GM12892 (cell line): ENCODE data around the gene IGDCC3.

Experiments used
- POLR2A ChIP-seq: IDR thresholded peaks from 2 replicates; pipeline ENCODE4 v1.6.1; 2011; ENCODE audit warnings: low read depth, low read length, control low read depth
- POLR2AphosphoS5 ChIP-seq: IDR thresholded peaks from 2 replicates; pipeline ENCODE4 v1.6.1; 2011; ENCODE audit warnings: low read depth, low read length, control low read depth
- TAF1 ChIP-seq: IDR thresholded peaks from 2 replicates; pipeline ENCODE4 v1.6.1; 2011; ENCODE audit warnings: low read depth, mild to moderate bottlenecking, control low read depth, low read length, borderline replicate concordance

- no peak for TF ChIP-seq POLR2A
- no peak for TF ChIP-seq POLR2AphosphoS5
- TF ChIP-seq TAF1 = no peak
Observed at GRCh38 chr15:65375871-65376607, 1.8 kb downstream of the IGDCC3 start.
